ENCODE data around the gene CXCL12. TPM values are rescaled to one million over a fixed set of nuclear protein-coding genes. Genes with fewer than 3 reads are reported as not detected.

Gene CXCL12
- total RNA-seq, 1 donor from 2014 or later, result 13.9 TPM

GRCh38 chr10:44400541-44400940 is 15.6 kb upstream of the CXCL12 start:
- no peak for FAIRE-seq

GRCh38 chr10:44399659-44400451 is 15.0 kb upstream of the CXCL12 start:
- FAIRE-seq (no peak), DNase-seq (ENCODE audit: low spot score in 2 of 2) (no peak)

More at GRCh38 chr10:44400541-44400940, 15.6 kb upstream of the CXCL12 start:
- no peak for DNase-seq (ENCODE audit: low spot score in 2 of 2)

- DNase-seq (ENCODE audit: low spot score in 2 of 2) (no peak), FAIRE-seq (no peak)
Measured at GRCh38 chr10:44398747-44399658, 14.1 kb upstream of the CXCL12 start.

GRCh38 chr10:44398271-44398670 is 13.4 kb upstream of the CXCL12 start:
- DNase-seq (ENCODE audit: low spot score in 2 of 2) (no peak), FAIRE-seq (no peak)

GRCh38 chr10:44397476-44398225 is 12.8 kb upstream of the CXCL12 start:
- FAIRE-seq (no peak), DNase-seq (ENCODE audit: low spot score in 2 of 2) (no peak)

GRCh38 chr10:44396671-44397191 is 11.8 kb upstream of the CXCL12 start:
- DNase-seq (ENCODE audit: low spot score in 2 of 2) (no peak), FAIRE-seq (no peak)

- no peak for FAIRE-seq
- no peak for DNase-seq (ENCODE audit: low spot score in 2 of 2)
Measured at GRCh38 chr10:44395902-44396670, 11.2 kb upstream of the CXCL12 start.

GRCh38 chr10:44395396-44395795 is 10.5 kb upstream of the CXCL12 start:
- no peak for DNase-seq (ENCODE audit: low spot score in 2 of 2)
- no peak for FAIRE-seq

GRCh38 chr10:44394696-44395381 is 9.9 kb upstream of the CXCL12 start:
- FAIRE-seq (no peak), DNase-seq (ENCODE audit: low spot score in 2 of 2) (no peak)

- no peak for FAIRE-seq
Measured at GRCh38 chr10:44393834-44394547, 9.1 kb upstream of the CXCL12 start.

GRCh38 chr10:44393051-44393630 is 8.2 kb upstream of the CXCL12 start:
- no peak for FAIRE-seq
- DNase-seq (ENCODE audit: low spot score in 2 of 2), result no peak

More at GRCh38 chr10:44393834-44394547, 9.1 kb upstream of the CXCL12 start:
- DNase-seq (ENCODE audit: low spot score in 2 of 2), result no peak

GRCh38 chr10:44392420-44392819 is 7.5 kb upstream of the CXCL12 start:
- FAIRE-seq (no peak), DNase-seq (ENCODE audit: low spot score in 2 of 2) (no peak)

GRCh38 chr10:44391981-44392380 is 7.1 kb upstream of the CXCL12 start:
- DNase-seq (ENCODE audit: low spot score in 2 of 2) (no peak), FAIRE-seq (no peak)

GRCh38 chr10:44390585-44391072 is 5.7 kb upstream of the CXCL12 start:
- no peak for FAIRE-seq
- DNase-seq (ENCODE audit: low spot score in 2 of 2), result no peak

- DNase-seq (ENCODE audit: low spot score in 2 of 2) (no peak), FAIRE-seq (no peak)
Measured at GRCh38 chr10:44389556-44389955, 4.7 kb upstream of the CXCL12 start.

GRCh38 chr10:44389150-44389549 is 4.3 kb upstream of the CXCL12 start:
- FAIRE-seq, result no peak
- DNase-seq (ENCODE audit: low spot score in 2 of 2), result no peak

GRCh38 chr10:44388641-44389040 is 3.7 kb upstream of the CXCL12 start:
- no peak for DNase-seq (ENCODE audit: low spot score in 2 of 2)
- FAIRE-seq, result no peak

GRCh38 chr10:44387853-44388251 is 3.0 kb upstream of the CXCL12 start:
- no peak for FAIRE-seq

More at GRCh38 chr10:44387853-44388251, 3.0 kb upstream of the CXCL12 start:
- DNase-seq (ENCODE audit: low spot score in 2 of 2), result no peak
